NCI-H2171 treated with DMSO at 0.1 percent for 48 hours (cell line): Measurements from ENCODE around the gene KAT8.
"Not testable (repeated sequence)": the region's sequence is repeated elsewhere in the genome, so short reads cannot be mapped to it uniquely, and the experiment has no call there.

Experiments used
- DNase-seq: peaks from one replicate; lab custom pipeline; 2025; lab: John Stamatoyannopoulos, UW

The KAT8 gene

GRCh38 chr16:31132303-31132979 lies 15.0 kb downstream of the KAT8 start:
- no peak for DNase-seq

GRCh38 chr16:31133046-31133501 lies 15.6 kb downstream of the KAT8 start:
- DNase-seq: no peak

GRCh38 chr16:31134091-31134571 lies 16.7 kb downstream of the KAT8 start:
- DNase-seq: no peak

GRCh38 chr16:31134625-31135534 lies 17.4 kb downstream of the KAT8 start:
- DNase-seq: peak; percentile 97

GRCh38 chr16:31135535-31136286 lies 18.2 kb downstream of the KAT8 start, which contains the start of gene PRSS8:
PRSS8 (minus strand) TSS chr16:31135727; CDS start chr16:31135498, 229 bp downstream.
- peak; percentile 29 for DNase-seq

GRCh38 chr16:31136287-31136662 lies 18.8 kb downstream of the KAT8 start:
- DNase-seq: no peak

GRCh38 chr16:31136822-31137499 lies 19.5 kb downstream of the KAT8 start:
- not testable (repeated sequence) for DNase-seq

- DNase-seq: no peak
These were observed 21.4 kb downstream of the KAT8 start for GRCh38 chr16:31138621-31139578.

GRCh38 chr16:31141071-31141469 lies 23.6 kb downstream of the KAT8 start:
- DNase-seq: not testable (repeated sequence)

GRCh38 chr16:31141489-31142108 lies 24.1 kb downstream of the KAT8 start:
- DNase-seq: no peak

- peak; percentile 98 for DNase-seq
These were observed 24.9 kb downstream of the KAT8 start for GRCh38 chr16:31142109-31143010.

- DNase-seq: no peak
These were observed 25.7 kb downstream of the KAT8 start for GRCh38 chr16:31143011-31143693.

- DNase-seq: no peak
These were observed 26.3 kb downstream of the KAT8 start for GRCh38 chr16:31143694-31144148.

GRCh38 chr16:31144418-31144817 lies 27.0 kb downstream of the KAT8 start:
- not testable (repeated sequence) for DNase-seq

GRCh38 chr16:31145398-31145990 lies 28.0 kb downstream of the KAT8 start:
- no peak for DNase-seq

- no peak for DNase-seq
These were observed 30.1 kb downstream of the KAT8 start for GRCh38 chr16:31147574-31147973.

GRCh38 chr16:31148281-31148728 lies 30.8 kb downstream of the KAT8 start:
- no peak for DNase-seq

GRCh38 chr16:31148896-31149295 lies 31.4 kb downstream of the KAT8 start:
- DNase-seq: no peak
